GM18505 (cell line): ENCODE data around the gene RILPL1.
"Not testable (repeated sequence)": the region's sequence is repeated elsewhere in the genome, so short reads cannot be mapped to it uniquely, and the experiment has no call there.

ENCODE experiments used
- ATAC-seq: cut with Tn5 transposase; IDR thresholded peaks from one replicate; pipeline ENCODE4 v1.9.1; 2021; ENCODE audit not compliant: unreplicated experiment
- POLR2A ChIP-seq: IDR thresholded peaks from 4 replicates; pipeline ENCODE4 v1.6.1; 2011; ENCODE audit warnings: borderline replicate concordance; ENCODE audit not compliant: insufficient read depth, insufficient read length; ENCODE audit errors: extremely low read depth

RILPL1 gene

DNA sequence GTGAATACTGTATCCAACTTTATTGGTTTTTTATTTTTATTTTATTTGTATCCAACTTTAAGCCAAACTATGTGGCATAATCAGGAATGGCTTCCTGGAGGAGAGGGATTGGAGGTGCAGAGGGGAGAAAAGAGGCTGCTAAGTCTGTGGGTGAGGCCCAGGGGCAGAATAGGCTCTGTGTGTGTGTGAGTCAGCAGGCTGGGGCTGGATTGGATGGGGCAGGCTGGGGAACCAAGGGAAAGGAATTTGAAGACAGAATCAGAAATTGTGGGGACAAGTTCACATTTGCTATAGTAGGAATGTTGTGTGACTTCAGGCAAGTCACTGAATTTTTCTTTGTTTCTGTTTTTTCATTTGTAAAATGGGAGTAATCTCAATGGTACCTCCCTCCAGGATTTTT lies 12.8 kb upstream of the RILPL1 start:
- ATAC-seq, result no peak
- TF ChIP-seq POLR2A, result no peak

DNA sequence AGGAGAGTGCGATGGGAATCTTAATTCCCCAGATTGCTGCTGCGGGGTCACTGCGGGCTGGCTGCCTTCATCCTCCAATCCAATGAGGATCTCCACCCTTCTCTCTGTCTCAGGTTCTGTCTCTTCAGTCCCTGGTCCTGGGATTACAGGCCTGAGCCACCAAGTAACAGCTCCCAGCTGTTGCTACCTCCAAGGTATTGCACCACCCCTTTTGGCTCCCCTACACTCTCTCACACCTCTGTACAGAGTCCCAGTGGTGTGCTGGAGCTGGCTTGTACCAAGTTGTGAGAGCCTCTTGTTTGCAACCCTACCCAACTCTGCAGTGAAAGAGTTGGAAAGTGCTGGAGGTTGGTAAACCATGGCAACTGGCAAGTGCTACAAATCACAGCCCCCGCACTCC lies 10.0 kb upstream of the RILPL1 start:
- no peak for TF ChIP-seq POLR2A

DNA sequence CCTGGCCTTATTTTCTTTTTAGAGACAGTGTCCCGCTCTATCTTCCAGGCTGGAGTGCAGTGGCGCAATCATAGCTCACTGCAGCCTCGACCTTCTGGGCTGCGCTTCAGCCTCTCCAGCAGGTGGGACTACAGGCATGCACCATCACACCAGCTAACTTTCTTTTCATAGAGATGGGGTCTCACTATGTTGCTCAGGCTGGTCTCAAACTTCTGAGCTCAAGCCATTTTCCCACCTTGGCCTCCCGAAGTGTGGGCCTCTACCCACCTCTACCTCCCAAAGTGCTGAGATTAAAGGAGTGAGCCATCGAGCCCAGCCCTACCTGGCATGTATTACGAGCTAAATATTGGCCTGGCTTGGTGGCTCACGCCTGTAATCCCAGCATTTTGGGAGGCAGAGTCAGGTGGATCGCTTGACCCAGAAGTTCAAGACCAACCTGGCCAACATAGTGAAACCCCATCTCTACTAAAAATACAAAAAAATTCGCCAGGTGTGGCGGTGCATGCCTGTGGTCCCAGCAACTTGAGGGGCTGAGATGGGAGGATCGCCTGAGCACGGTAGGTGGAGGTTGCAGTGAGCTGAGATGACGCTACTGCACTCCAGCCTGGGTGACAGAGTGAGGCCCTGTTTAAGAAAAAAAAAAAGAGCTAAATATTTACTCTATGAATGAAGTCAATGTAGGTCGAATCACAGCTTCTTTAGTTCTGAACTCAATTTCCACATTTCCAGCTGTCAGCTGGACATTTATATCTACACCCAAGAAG lies 7.6 kb upstream of the RILPL1 start:
- TF ChIP-seq POLR2A, result no peak
- no peak for ATAC-seq

More for the DNA sequence above, 10.0 kb upstream of the RILPL1 start:
- no peak for ATAC-seq

DNA sequence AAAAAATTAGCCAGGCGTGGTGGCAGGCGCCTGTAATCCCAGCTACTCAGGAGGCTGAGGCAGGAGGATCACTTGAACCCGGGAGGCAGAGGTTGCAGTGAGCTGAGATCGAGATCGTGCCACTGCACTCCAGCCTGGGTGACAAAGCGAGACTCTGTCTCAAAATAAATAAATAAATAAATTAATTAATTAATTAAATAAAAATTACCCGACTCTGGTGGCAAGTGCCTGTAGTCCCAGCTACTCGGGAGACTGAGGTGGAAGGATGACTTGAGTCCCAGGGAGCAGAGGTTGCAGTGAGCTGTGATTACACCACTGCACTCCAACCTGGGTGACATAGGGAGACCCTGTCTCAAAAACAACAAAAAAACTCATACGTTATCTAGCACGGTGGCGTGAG lies 2.4 kb upstream of the RILPL1 start:
- not testable (repeated sequence) for ATAC-seq

DNA sequence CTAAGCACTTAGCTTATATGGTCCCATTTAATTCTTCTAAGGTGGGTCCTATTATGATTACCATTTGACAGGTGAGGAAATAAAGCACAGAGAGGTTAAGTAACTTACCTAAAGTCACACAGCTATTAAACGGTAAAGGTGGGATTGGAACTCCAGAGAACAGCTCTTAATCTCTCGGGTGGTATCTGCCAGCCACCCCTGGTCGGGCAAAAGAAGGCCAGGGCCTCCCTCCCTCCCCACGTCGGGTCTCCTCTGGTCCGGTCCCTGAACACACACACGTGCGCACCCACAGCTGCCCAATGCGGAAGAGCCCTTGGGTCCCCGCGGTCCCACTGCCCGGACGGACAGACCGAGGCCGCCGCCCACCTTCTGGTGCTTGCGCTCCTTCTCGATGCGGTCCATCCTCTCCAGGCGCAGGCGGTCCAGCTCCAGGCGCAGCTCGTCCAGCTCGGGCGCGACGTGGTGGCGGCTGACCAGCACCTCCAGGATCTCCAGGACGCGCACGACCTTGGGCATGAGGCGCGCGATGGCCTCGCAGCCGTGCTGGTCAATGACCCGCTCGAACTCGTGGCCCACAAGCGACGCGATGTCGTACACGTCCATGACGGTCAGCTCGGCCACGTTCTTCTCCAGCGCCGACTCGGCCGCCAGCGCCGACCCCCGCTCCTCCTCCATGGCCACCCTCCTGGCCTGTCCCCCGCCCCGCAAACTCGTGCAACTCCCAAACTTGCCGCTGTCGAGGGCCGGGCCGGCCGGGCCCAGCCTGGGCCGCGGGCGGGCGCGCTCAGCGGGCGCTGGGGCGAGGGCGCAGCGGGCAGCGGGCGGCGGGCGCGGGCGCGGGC lies 490 bp downstream of the RILPL1 start:
- no peak for TF ChIP-seq POLR2A
- no peak for ATAC-seq

DNA sequence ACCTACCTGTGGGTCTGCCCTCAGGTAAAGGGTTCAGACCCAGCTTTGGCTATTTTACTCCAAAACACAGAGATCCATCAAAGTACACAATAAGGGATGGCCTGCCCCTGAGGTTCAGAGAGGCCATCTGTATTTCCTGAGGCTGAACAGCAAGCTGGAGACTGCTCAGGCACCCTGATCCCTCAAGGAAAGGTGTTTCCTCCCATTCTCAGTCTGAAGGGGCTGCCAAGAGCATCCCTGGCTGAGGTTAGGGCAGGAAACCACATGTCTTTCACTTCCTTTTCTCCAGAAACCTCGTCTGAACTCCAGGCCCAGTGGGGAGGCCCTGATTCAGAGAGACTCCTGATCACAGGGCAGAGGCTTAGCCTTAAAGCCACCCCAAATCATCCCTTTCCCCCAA lies 1.5 kb downstream of the RILPL1 start:
- no peak for ATAC-seq
- TF ChIP-seq POLR2A, result no peak

DNA sequence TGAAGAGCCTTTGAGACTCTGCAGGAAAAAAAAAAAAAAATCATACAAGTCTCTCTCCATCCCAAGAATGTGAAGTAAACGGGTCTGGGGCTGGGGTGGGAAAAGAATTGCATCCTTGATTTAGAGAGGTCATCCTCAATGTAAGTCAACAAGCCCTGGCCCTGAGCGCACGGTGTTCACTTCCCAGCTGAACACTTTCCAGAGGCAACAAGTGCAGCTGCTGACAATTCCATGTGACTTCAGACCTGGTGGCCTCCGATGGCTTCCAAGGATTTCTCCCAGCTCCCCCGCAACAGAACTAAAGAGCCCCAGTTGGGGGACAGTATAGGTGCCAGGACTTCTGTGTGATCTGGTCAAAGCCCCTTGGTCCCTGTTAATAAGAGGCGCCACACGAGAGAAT lies 2.4 kb downstream of the RILPL1 start:
- no peak for TF ChIP-seq POLR2A
- no peak for ATAC-seq

DNA sequence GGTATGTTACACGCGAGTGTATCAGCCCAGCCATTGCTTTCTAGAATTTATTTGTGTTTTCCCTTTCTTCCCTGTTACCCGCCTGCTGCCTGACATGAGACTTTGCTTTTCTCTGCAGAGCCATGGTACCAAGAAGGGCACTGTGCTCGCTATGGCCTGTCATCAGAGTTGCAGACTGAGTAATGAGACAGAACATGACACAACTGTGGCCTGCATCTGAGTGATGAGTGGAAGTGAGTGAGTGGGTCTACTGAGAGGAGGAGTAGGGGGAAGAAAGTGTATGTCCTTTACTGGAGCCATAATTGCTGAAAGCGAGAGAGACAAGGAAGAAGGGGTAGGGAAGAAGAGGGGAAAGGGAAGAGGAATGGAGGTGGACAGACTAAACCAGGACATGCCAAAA lies 2.9 kb downstream of the RILPL1 start:
- ATAC-seq, result no peak
- TF ChIP-seq POLR2A, result no peak

DNA sequence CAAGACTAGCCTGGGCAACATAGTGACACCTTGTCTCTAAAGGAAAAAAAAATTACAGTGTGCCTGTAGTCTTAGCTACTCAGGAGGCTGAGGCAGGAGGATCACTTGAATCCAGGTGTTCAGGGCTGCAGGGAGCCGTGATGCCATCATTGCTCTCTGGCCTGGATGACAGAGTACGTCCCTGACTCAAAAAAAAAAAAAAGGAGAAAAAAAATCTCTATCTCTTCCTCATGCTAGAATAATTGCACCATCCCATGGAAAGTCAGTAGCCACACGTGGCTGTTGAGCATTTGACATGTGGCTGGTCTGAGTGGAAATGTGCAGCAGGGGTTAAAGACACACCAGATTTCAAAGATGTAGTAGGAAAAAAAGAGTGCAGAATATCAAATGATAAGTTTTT lies 3.8 kb downstream of the RILPL1 start:
- ATAC-seq, result no peak
- no peak for TF ChIP-seq POLR2A

DNA sequence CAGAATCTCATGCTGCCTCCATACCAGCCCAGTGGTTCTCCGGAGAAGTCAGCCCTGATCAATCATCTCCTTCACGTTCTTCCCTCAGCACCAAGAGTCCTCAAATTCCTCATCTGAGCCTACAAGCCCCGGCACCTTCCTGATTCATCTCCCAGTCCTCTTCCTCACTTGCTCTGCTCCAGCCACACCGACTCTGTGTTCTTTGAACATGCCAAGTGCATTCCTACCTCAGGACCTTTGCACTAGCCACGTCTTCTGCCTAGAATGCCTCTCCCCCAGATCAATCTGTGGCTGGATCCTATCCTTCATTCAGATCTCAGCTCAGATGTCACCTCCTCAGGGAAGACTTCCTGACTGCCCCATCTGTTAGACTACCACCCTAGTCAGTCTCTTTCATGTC lies 4.7 kb downstream of the RILPL1 start:
- TF ChIP-seq POLR2A, result no peak
- ATAC-seq, result no peak

DNA sequence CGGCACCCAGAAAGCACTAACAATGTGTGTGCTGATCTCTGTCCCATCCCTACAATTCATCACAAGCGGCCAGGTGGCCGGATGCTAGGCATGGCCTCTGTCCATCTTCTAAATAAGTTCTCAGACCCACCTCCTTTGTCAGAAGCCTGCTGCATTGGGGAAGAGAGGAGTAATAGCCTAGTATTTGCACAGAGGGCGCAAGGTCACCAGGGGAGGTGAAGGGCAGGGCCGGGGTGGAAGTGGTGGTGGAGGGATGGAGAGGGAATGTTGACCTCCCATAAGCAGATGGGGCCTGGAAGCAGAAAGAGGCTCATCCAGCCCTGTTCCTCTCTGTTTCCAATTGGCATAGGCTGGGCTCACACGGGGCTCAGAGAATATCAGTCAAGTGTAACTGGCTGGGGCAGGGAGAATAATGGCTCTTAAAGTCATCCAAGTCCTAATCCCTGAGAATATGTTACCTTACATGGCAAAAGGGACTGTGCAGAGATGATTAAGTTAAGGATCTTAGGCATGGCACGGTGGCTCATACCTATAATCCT lies 6.9 kb downstream of the RILPL1 start:
- no peak for TF ChIP-seq POLR2A
- ATAC-seq, result no peak

DNA sequence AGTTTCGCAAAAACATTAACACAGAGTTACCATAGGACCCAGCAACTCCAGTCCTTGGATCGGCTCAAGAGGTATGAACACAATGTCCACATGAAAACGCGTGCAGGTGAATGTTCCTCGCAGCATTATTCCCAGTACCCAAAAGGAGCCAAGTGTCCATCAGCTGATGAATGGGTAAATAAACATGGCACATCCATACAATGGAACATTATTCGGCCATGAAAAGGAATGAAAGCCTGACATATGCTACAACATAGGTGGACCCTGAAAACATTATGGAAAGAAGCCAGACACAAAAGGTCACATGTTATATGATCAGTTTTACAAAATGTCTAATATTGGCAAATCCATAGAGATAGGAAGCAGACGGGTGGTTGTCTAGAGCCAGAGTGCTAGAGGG lies 9.1 kb downstream of the RILPL1 start:
- no peak for TF ChIP-seq POLR2A
- ATAC-seq, result no peak

DNA sequence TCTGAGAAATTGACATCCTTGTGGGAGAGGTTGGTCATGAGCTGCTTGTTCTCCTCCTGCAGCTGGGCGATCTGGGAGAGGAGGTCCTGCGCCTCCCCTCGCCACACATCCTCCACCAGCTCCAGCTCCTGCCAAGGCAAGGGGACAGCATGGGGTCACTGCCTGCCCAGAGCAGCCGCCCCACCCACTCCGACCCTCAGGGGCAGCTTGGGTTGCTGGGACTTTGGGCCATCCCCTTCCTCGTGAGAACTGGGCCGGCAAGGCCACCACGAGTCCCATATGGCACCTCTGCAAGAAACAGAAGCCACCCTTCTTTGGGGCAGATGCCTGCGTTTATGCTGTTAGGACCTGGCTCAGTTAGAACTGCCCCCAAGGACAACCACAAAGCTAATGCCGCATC lies 10.0 kb downstream of the RILPL1 start:
- TF ChIP-seq POLR2A, result no peak
- ATAC-seq, result no peak

DNA sequence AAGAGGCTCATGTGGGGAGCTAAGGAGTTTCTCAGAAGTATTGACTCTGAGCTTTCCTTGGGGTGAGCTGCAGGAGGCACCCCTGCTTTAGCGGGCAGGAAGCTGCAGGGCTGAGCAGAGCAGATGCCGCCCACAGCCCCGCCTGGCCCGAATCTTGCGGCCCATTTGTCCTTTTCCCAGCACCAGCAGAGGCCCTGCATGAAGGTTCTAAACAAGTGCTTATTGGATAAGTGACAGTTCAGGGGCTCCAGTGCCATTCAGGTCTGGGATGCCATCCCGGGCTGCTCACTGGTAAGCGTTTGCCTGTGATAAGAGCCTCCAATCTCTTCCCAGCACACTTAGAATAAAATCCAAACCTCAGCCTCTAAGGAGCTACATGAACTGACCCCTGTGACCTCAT lies 11.4 kb downstream of the RILPL1 start:
- no peak for ATAC-seq
- TF ChIP-seq POLR2A, result no peak

DNA sequence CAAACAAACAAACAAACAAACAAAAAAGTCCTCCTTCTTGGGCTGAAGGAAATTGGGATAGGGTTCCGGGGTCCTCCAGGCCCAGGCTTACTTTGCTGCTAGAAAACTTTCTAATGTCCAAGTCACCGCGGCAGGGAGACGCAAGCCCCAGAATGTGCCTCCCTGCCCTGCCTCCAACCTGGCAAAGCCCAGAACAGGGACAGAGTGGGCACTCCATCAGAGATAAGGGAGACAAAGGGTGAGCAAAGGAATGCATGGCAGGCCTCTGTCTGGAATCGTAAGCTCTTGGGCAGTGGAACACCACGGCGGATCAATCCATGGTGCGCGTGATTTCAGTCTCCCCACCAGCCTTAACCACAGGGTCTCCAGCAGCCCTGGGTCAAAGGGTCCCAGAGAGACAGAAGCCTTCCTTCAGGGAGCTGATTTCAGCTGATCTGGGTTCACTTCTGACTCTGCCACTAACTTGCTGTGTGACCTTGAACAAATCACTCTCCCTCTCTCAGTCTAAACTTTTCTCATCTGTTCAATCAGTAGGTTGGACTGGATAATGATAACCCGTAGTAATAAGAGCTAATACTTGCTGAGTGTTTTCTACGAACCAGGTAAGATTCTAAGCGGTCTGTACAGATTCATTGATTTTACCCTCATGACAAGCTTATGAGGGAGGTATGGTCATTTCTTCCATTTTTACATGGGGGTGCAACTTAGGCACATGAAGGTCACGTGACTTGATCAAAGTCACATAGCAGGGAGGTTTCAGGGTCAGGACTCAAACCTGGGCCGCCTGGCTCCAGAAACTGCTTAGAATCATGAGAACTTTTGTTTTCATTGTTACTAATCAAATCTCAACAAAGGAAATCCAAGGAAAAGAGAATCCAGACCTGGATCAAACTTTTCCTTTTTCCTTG lies 12.7 kb downstream of the RILPL1 start:
- no peak for TF ChIP-seq POLR2A
- ATAC-seq, result no peak
